ENCODE results near the gene CARMIL1.
"Not testable (repeated sequence)": the region's sequence is repeated elsewhere in the genome, so short reads cannot be mapped to it uniquely, and the experiment has no call there.

Gene CARMIL1

DNA sequence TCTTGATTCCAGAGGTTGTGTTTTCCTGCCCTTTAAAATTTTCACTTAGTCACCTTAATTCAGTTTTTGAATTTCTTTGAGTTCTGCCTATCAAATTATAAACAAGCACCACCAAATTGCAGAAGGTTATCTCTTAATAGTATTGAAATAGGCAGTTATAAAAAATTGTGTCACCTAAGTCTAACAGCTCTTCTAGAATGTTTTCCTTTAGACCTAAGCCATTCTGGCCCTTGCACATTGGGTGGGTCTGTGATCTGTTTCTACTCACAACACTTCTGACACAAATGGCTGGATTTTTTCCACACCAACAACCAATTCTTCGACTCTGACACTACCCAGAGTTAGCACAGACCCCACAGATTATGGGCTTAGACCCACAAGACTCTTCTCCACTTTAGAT lies 101.9 kb downstream of the CARMIL1 start:
- H2AFZ ChIP-seq (ENCODE audit: low read length) = no peak overlapping the region
- no peaks in the 10 kb centered on the region for H3F3A ChIP-seq (ENCODE audit: low read depth)
- no peaks in the 10 kb centered on the region for H3K27me3 ChIP-seq (ENCODE audit: insufficient read depth, low read length, poor library complexity, severe bottlenecking)
- H3K9me3 ChIP-seq (ENCODE audit: insufficient read depth, low read depth, low read length) = no peaks in the 10 kb centered on the region
- H3K4me2 ChIP-seq (ENCODE audit: low read depth, low read length, poor library complexity, severe bottlenecking) = no peak overlapping the region
- no peaks in the 10 kb centered on the region for H4K20me1 ChIP-seq (ENCODE audit: insufficient read depth, low read length, poor library complexity, severe bottlenecking)
- no peak overlapping the region for H3K4me3 ChIP-seq (ENCODE audit: low read length, poor library complexity, severe bottlenecking)
- no peak for TF ChIP-seq CTCF (conservative IDR thresholded peaks at IDR 0.05; ENCODE audit: low read length)
- no peak for TF ChIP-seq EZH2phosphoT487 (IDR thresholded peaks at IDR 0.05; ENCODE audit: borderline replicate concordance)
- H3K9ac ChIP-seq (ENCODE audit: low read depth, low read length, poor library complexity, severe bottlenecking) = no peak overlapping the region
- H3K9me2 ChIP-seq (replicated peaks; ENCODE audit: low read depth, low read length) = no peaks in the 10 kb centered on the region
- no peaks in the 10 kb centered on the region for H3K79me2 ChIP-seq (ENCODE audit: insufficient read depth, low read length)
- peaks cover 5% of the 10 kb centered on the region for H3K4me1 ChIP-seq (ENCODE audit: insufficient read depth, low read length, poor library complexity, severe bottlenecking)
- no peaks in the 10 kb centered on the region for H3K36me3 ChIP-seq (ENCODE audit: insufficient read depth, low read length)

DNA sequence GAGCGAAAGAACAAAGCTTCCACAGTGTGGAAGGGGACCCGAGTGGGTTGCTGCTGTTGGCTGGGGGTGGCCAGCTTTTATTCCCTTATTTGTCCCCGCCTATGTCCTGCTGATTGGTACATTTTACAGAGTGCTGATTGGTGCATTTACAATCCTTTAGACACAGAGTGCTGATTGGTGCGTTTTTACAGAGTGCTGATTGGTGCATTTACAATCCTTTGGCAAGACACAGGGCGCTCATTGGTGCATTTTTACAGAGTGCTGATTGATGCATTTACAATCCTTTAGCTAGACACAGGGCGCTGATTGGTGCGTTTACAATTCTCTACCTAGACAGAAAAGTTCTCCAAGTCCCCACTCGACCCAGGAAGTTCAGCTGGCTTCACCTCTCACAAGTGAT lies 103.3 kb downstream of the CARMIL1 start:
- not testable (repeated sequence) for H3K4me1 ChIP-seq (ENCODE audit: insufficient read depth, low read length, poor library complexity, severe bottlenecking); H3K79me2 ChIP-seq (ENCODE audit: insufficient read depth, low read length); H3K9me3 ChIP-seq (ENCODE audit: insufficient read depth, low read depth, low read length)

GRCh38 chr6:25384234-25384633 lies 105.1 kb downstream of the CARMIL1 start:
- no peak overlapping the region for H3K9ac ChIP-seq (ENCODE audit: low read depth, low read length, poor library complexity, severe bottlenecking)
- no peaks in the 10 kb centered on the region for H3F3A ChIP-seq (ENCODE audit: low read depth)
- H3K9me2 ChIP-seq (replicated peaks; ENCODE audit: low read depth, low read length) = no peaks in the 10 kb centered on the region
- H4K20me1 ChIP-seq (ENCODE audit: insufficient read depth, low read length, poor library complexity, severe bottlenecking) = no peaks in the 10 kb centered on the region
- H3K79me2 ChIP-seq (ENCODE audit: insufficient read depth, low read length) = peaks cover 12% of the 10 kb centered on the region; the same call in 1 of the 2 replicates
- no peak overlapping the region for H3K4me2 ChIP-seq (ENCODE audit: low read depth, low read length, poor library complexity, severe bottlenecking)
- no peaks in the 10 kb centered on the region for H3K9me3 ChIP-seq (ENCODE audit: insufficient read depth, low read depth, low read length)
- no peak overlapping the region for H3K4me3 ChIP-seq (ENCODE audit: low read length, poor library complexity, severe bottlenecking)
- H3K36me3 ChIP-seq (ENCODE audit: insufficient read depth, low read length) = no peaks in the 10 kb centered on the region
- TF ChIP-seq CTCF (conservative IDR thresholded peaks at IDR 0.05; ENCODE audit: low read length) (no peak), EZH2phosphoT487 (IDR thresholded peaks at IDR 0.05; ENCODE audit: borderline replicate concordance) (no peak)
- H3K27me3 ChIP-seq (ENCODE audit: insufficient read depth, low read length, poor library complexity, severe bottlenecking) = no peaks in the 10 kb centered on the region
- no peaks in the 10 kb centered on the region for H3K4me1 ChIP-seq (ENCODE audit: insufficient read depth, low read length, poor library complexity, severe bottlenecking)
- no peak overlapping the region for H2AFZ ChIP-seq (ENCODE audit: low read length)

More for the DNA sequence above, 103.3 kb downstream of the CARMIL1 start:
- not testable (repeated sequence) for H4K20me1 ChIP-seq (ENCODE audit: insufficient read depth, low read length, poor library complexity, severe bottlenecking); H3K9ac ChIP-seq (ENCODE audit: low read depth, low read length, poor library complexity, severe bottlenecking); H3K4me2 ChIP-seq (ENCODE audit: low read depth, low read length, poor library complexity, severe bottlenecking); H3K4me3 ChIP-seq (ENCODE audit: low read length, poor library complexity, severe bottlenecking); H3F3A ChIP-seq (ENCODE audit: low read depth); H2AFZ ChIP-seq (ENCODE audit: low read length); H3K27me3 ChIP-seq (ENCODE audit: insufficient read depth, low read length, poor library complexity, severe bottlenecking); H3K9me2 ChIP-seq (replicated peaks; ENCODE audit: low read depth, low read length); H3K36me3 ChIP-seq (ENCODE audit: insufficient read depth, low read length)

DNA sequence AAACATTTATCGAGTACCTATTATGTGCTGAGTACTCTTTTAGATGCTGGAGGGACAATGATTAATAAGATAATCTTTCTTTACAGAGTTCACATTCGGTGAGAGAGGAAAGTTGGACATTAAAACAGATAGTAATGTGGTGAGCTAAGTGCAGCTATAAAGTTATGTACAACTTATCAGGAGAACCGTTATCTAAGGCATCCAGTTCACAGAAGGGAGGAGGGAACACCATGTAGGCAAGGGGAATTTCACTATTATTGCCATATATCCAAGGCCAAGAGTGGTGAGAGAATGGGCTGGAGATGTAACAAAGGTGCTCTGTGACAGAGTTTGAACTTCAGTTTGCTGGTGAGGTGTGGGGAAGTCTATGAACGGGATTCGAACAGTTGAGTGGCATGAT lies 105.8 kb downstream of the CARMIL1 start:
- Histone ChIP-seq H3K9me2 (replicated peaks; ENCODE audit: low read depth, low read length) (no peaks in the 10 kb centered on the region), H3K9ac (ENCODE audit: low read depth, low read length, poor library complexity, severe bottlenecking) (no peak overlapping the region), H2AFZ (ENCODE audit: low read length) (no peak overlapping the region), H3K9me3 (ENCODE audit: insufficient read depth, low read depth, low read length) (no peaks in the 10 kb centered on the region), H3K36me3 (ENCODE audit: insufficient read depth, low read length) (no peaks in the 10 kb centered on the region), H3K4me3 (ENCODE audit: low read length, poor library complexity, severe bottlenecking) (no peak overlapping the region), H3F3A (ENCODE audit: low read depth) (no peaks in the 10 kb centered on the region), H3K4me1 (ENCODE audit: insufficient read depth, low read length, poor library complexity, severe bottlenecking) (no peaks in the 10 kb centered on the region), H4K20me1 (ENCODE audit: insufficient read depth, low read length, poor library complexity, severe bottlenecking) (no peaks in the 10 kb centered on the region), H3K4me2 (ENCODE audit: low read depth, low read length, poor library complexity, severe bottlenecking) (no peak overlapping the region), H3K27me3 (ENCODE audit: insufficient read depth, low read length, poor library complexity, severe bottlenecking) (no peaks in the 10 kb centered on the region), H3K79me2 (ENCODE audit: insufficient read depth, low read length) (peaks cover 14% of the 10 kb centered on the region; the same call in 1 of the 2 replicates)
- TF ChIP-seq EZH2phosphoT487 (IDR thresholded peaks at IDR 0.05; ENCODE audit: borderline replicate concordance) (no peak), CTCF (conservative IDR thresholded peaks at IDR 0.05; ENCODE audit: low read length) (no peak)
